Mucosa of stomach (tissue), 1 donor: ENCODE measurements around the gene MUC20.

Experiments used
- H3K27me3 ChIP-seq: one replicate; pipeline ENCODE4 v1.7.0; 2013; ENCODE audit warnings: mild to moderate bottlenecking, low read length; ENCODE audit not compliant: control insufficient read depth, insufficient read depth
- H3K36me3 ChIP-seq: one replicate; pipeline ENCODE4 v1.7.0; 2013; ENCODE audit warnings: low read length; ENCODE audit not compliant: control insufficient read depth, insufficient read depth
- H3K4me1 ChIP-seq: one replicate; pipeline ENCODE4 v1.7.0; 2013; ENCODE audit warnings: mild to moderate bottlenecking, low read length; ENCODE audit not compliant: control insufficient read depth, insufficient read depth
- H3K4me3 ChIP-seq: one replicate; pipeline ENCODE4 v1.7.0; 2013; ENCODE audit warnings: low read length
- H3K9ac ChIP-seq: one replicate; pipeline ENCODE4 v1.7.0; 2013; ENCODE audit warnings: mild to moderate bottlenecking, low read length, moderate library complexity
- H3K9me3 ChIP-seq: one replicate; pipeline ENCODE4 v1.7.0; 2013; ENCODE audit warnings: mild to moderate bottlenecking, low read length, moderate library complexity; ENCODE audit not compliant: control insufficient read depth
- donor health status: Pancreatic carcinoma.

MUC20 gene

DNA sequence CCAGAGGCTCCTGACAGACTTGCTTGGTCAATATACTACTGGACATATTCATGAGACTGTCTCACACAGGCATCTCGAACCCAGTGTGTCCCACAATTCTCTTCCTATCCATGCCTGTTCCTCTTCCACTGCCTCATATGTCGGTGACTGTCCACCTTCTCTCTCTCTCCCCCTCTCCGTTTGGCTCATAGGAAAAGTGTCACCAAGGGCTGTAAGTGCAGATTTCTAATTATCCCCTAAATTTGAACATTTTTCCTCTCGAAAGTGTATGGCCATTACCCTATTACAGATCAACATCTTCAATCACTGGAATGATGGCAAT is 22.5 kb upstream of the MUC20 start:
- Histone ChIP-seq H3K4me3 (no peak overlapping the region), H3K36me3 (no peaks in the 10 kb centered on the region), H3K9me3 (no peaks in the 10 kb centered on the region), H3K9ac (no peak overlapping the region), H3K27me3 (no peaks in the 10 kb centered on the region), H3K4me1 (no peaks in the 10 kb centered on the region)

DNA sequence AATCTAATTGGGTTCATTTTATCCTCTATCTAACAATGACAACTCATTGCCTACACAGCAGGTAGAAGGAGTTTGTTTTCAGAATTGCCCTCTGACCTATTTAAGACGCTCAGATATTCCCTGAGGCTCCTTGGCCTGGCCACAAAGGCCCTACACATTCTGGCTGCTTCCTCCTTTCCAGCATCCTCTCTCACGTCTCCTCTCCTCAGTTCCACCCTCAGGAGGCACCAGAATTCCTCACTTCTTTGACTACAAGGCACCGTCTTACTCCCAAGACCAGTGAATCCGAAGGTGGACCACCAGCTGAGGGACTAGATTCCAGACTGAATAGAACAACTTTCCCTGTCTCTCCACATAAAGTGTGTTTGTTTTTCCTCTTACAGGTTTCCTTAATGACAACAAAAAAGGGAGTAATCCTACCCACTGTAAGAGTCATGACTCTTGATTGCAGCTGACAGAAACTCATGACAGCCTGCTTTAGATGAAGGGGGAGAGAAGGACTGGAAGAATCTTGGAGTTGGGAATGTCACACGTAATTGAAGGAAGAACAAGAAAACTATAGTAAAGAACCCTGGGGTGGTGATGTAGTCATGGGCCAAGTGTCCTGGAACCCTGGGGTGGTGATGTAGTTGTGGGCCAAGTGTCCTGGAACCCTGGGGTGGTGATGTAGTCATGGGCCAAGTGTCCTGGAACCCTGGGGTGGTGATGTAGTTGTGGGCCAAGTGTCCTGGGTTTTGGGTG is 22.0 kb upstream of the MUC20 start:
- Histone ChIP-seq H3K9me3 (no peaks in the 10 kb centered on the region), H3K27me3 (no peaks in the 10 kb centered on the region), H3K4me1 (no peaks in the 10 kb centered on the region), H3K36me3 (no peaks in the 10 kb centered on the region), H3K4me3 (no peak overlapping the region), H3K9ac (no peak overlapping the region)

DNA sequence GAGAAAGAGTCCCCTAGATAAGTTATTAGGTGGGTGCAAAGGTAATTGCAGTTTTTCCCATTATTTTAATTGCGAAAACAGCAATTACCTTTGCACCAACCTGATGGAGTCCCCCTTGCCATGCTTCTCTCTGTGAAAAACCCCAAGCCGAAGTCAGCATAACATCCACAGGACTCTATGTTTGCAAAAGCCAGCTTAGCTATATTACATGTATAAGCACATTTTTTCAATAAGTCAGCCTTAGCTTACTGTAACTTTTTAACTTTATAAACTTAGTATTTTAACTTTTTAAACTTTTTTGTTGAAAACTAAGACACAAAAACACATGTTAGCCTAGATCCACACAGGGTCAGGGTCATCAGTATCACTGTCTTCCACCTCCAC is 21.4 kb upstream of the MUC20 start:
- H3K4me3 ChIP-seq: no peak overlapping the region
- H3K27me3 ChIP-seq: no peaks in the 10 kb centered on the region
- no peaks in the 10 kb centered on the region for H3K36me3 ChIP-seq
- no peaks in the 10 kb centered on the region for H3K9me3 ChIP-seq
- no peak overlapping the region for H3K9ac ChIP-seq
- no peaks in the 10 kb centered on the region for H3K4me1 ChIP-seq

- H3K4me1 ChIP-seq: no peaks in the 10 kb centered on the region
- no peaks in the 10 kb centered on the region for H3K27me3 ChIP-seq
- no peak overlapping the region for H3K4me3 ChIP-seq
- H3K36me3 ChIP-seq: no peaks in the 10 kb centered on the region
- H3K9me3 ChIP-seq: no peaks in the 10 kb centered on the region
- H3K9ac ChIP-seq: no peak overlapping the region
Observed at GRCh38 chr3:195699860-195700259, 20.9 kb upstream of the MUC20 start.

- no peak overlapping the region for H3K9ac ChIP-seq
- no peaks in the 10 kb centered on the region for H3K9me3 ChIP-seq
Observed at GRCh38 chr3:195700319-195700718, 20.5 kb upstream of the MUC20 start.

GRCh38 chr3:195701042-195701915 is 19.5 kb upstream of the MUC20 start:
- no peak overlapping the region for H3K4me3 ChIP-seq
- H3K36me3 ChIP-seq: no peaks in the 10 kb centered on the region
- no peak overlapping the region for H3K9ac ChIP-seq
- no peaks in the 10 kb centered on the region for H3K27me3 ChIP-seq
- H3K4me1 ChIP-seq: no peaks in the 10 kb centered on the region
- no peaks in the 10 kb centered on the region for H3K9me3 ChIP-seq

More at GRCh38 chr3:195700319-195700718, 20.5 kb upstream of the MUC20 start:
- Histone ChIP-seq H3K4me1 (no peaks in the 10 kb centered on the region), H3K27me3 (no peaks in the 10 kb centered on the region), H3K36me3 (no peaks in the 10 kb centered on the region), H3K4me3 (no peak overlapping the region)

- no peaks in the 10 kb centered on the region for H3K36me3 ChIP-seq
- no peaks in the 10 kb centered on the region for H3K27me3 ChIP-seq
- H3K9ac ChIP-seq: no peak overlapping the region
- H3K4me3 ChIP-seq: no peak overlapping the region
- H3K9me3 ChIP-seq: no peaks in the 10 kb centered on the region
- H3K4me1 ChIP-seq: no peaks in the 10 kb centered on the region
Observed at GRCh38 chr3:195703776-195704175, 17.0 kb upstream of the MUC20 start.

GRCh38 chr3:195704433-195704999 is 16.3 kb upstream of the MUC20 start:
- Histone ChIP-seq H3K9ac (no peak overlapping the region), H3K4me1 (no peaks in the 10 kb centered on the region), H3K9me3 (no peaks in the 10 kb centered on the region), H3K4me3 (no peak overlapping the region), H3K27me3 (no peaks in the 10 kb centered on the region), H3K36me3 (no peaks in the 10 kb centered on the region)

GRCh38 chr3:195705081-195705991 is 15.4 kb upstream of the MUC20 start:
- Histone ChIP-seq H3K4me3 (no peak overlapping the region), H3K4me1 (no peaks in the 10 kb centered on the region), H3K27me3 (no peaks in the 10 kb centered on the region), H3K36me3 (no peaks in the 10 kb centered on the region), H3K9me3 (no peaks in the 10 kb centered on the region), H3K9ac (no peak overlapping the region)

- Histone ChIP-seq H3K27me3 (no peaks in the 10 kb centered on the region), H3K9ac (no peak overlapping the region), H3K9me3 (no peaks in the 10 kb centered on the region), H3K4me1 (no peaks in the 10 kb centered on the region), H3K4me3 (no peak overlapping the region), H3K36me3 (no peaks in the 10 kb centered on the region)
Observed at GRCh38 chr3:195708061-195708460, 12.7 kb upstream of the MUC20 start.

DNA sequence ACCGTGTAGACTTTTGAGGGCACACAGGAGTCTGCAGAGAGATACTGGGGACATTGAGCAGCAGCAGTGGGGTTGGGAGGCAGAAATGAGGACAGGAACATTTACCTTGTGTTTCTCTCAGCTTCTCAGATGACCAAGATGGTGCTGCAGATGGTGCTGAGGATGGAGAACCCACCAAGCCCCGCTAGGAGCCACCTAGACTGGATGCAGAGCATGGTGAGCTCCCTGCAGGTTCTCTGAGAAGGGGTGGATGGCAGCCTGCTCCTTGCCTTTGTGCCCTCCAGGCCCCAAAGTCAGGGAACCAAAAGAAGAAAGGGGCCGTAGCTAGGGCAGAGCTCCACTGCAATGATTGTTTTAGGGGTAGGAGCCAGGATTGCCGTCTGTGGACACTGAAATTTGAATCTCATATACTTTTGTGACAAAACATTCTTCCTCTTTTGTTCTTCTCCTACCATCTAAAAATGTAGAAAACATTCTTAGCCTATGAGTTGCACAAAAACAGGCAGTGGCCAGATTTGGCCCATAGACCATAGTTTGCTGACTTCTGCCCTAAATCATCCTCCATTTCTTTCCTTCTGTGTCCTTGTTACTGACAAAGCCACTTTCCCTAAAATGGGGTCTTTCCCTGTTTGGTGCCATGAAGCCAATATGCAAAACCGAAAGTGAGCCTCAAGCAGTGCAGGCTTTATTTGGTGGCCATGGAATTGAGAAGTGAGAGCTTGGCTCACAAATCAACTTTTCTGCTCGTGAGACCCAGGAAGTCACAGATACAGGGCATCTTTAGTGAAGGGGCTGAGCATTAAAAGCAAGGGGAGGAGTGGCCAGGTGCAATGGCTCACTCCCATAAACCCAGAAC is 11.9 kb upstream of the MUC20 start:
- Histone ChIP-seq H3K4me3 (no peak overlapping the region), H3K9me3 (no peaks in the 10 kb centered on the region), H3K4me1 (no peaks in the 10 kb centered on the region), H3K9ac (no peak overlapping the region), H3K27me3 (no peaks in the 10 kb centered on the region), H3K36me3 (no peaks in the 10 kb centered on the region)
